PC-9 (cell line): ENCODE results near the gene WDR27.

ENCODE experiments used
- CTCF ChIP-seq: fragments of 200-600 bp; sonication (generic); conservative IDR thresholded peaks from 2 replicates; pipeline ENCODE4 v1.6.1; 2017; ENCODE audit warnings: mixed run types, antibody characterized with exemption, mild to moderate bottlenecking, moderate library complexity
- EZH2 ChIP-seq: fragments of 200-600 bp; sonication (generic); IDR thresholded peaks from 2 replicates; pipeline ENCODE4 v1.8.0; 2017; ENCODE audit warnings: antibody characterized with exemption, low read depth

DNA sequence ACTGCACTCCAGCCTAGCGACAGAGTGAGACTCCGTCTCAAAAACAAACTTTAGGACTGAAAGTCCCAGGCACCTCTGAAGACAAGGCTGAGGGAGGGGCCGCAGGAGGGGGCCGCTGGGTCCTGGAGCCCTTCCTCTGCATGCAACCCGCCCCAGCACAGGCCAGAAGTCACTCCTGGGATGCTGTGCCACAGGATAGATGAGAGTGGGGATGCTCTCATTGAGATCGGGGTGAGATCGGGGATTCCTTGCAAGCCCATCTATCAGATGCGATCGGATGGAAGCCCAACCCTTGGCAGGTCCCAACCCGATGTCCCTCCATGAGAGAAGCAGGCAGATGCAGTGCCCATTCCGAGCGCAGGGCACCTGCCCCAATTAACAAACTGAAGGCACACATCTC lies 66.5 kb downstream of the WDR27 start:
- TF ChIP-seq CTCF (no peak), EZH2 (no peak)
